ENCODE results near the gene KCTD20.

- TF ChIP-seq, protein P1, sequence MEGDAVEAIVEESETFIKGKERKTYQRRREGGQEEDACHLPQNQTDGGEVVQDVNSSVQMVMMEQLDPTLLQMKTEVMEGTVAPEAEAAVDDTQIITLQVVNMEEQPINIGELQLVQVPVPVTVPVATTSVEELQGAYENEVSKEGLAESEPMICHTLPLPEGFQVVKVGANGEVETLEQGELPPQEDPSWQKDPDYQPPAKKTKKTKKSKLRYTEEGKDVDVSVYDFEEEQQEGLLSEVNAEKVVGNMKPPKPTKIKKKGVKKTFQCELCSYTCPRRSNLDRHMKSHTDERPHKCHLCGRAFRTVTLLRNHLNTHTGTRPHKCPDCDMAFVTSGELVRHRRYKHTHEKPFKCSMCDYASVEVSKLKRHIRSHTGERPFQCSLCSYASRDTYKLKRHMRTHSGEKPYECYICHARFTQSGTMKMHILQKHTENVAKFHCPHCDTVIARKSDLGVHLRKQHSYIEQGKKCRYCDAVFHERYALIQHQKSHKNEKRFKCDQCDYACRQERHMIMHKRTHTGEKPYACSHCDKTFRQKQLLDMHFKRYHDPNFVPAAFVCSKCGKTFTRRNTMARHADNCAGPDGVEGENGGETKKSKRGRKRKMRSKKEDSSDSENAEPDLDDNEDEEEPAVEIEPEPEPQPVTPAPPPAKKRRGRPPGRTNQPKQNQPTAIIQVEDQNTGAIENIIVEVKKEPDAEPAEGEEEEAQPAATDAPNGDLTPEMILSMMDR (IDR thresholded peaks at IDR 0.05), result no peak
- TF ChIP-seq POLR2A (IDR thresholded peaks at IDR 0.05) (no peak), EP300 (IDR thresholded peaks at IDR 0.05) (no peak)
Observed at GRCh38 chr6:36445621-36446020, 2.8 kb downstream of the KCTD20 start.

Data from tibial nerve (tissue), 4 donors.